ENCODE results near the gene CTBP1. TPM values are rescaled to one million over a fixed set of nuclear protein-coding genes. Genes with fewer than 3 reads are reported as not detected.

Gene CTBP1
- total and polyA plus RNA-seq, 2 of the 8 experiments (the other 6 are each of a cell fraction or from before 2014, with no cell fraction given), result 128 to 185 TPM

DNA sequence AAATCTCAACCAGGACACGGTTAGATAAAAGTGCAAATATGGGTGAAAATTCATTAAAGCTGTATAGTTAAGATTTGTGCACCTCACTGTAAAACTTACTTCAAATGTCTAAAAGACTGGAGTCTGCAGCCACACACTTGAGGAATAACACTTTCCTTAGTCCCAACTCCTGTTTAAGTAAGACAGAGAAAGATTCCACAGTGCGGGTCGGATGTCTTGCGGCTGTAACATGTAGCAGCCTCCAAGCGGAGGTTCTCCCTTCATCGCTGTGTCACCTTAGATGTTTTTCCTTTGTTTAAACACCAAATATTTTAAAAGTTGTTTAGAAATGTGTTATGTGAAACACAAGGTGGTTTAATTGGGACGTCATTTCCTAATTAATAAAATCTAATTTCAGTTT lies 39.9 kb upstream of the CTBP1 start:
- Histone ChIP-seq H3K14ac (ENCODE audit: insufficient read length) (no peak overlapping the region), H4K91ac (replicated peaks; ENCODE audit: insufficient read length, low read length) (no peak overlapping the region), H2BK5ac (ENCODE audit: low read depth, low read length) (no peak overlapping the region; the same call in 1 of the 2 replicates), H3K4me1 (replicated peaks in 1 of 4; ENCODE audit: control insufficient read depth in 3 of 4, insufficient read depth in 4 of 4, low read length in 3 of 4) (peaks cover 0 to 10% (median 5%) of the 10 kb centered on the region in 4 experiments; a peak in 4 of 7 replicates), H3K9ac (replicated peaks in 1 of 4; ENCODE audit: extremely low read depth in 1 of 4, low read depth in 3 of 4, low read length in 3 of 4) (peak overlapping the region in 2 of 4 experiments; percentile 85 to 96; a peak in 5 of 7 replicates), H4K8ac (ENCODE audit: extremely low read depth, insufficient read depth, low read length) (no peak overlapping the region), H2BK12ac (ENCODE audit: low read depth, low read length) (no peak overlapping the region; the same call in 1 of the 2 replicates), H3K4me2 (ENCODE audit: insufficient read depth in 1 of 2, low read depth in 2 of 2, low read length in 2 of 2) (peak overlapping the region; percentile 60 to 87), H3K23me2 (ENCODE audit: low read depth, low read length) (peaks cover 8% of the 10 kb centered on the region; the same call in 1 of the 2 replicates), H3K18ac (ENCODE audit: extremely low read depth, low read length) (0 out of 2 replicates have a peak overlapping the region, but pooled peaks have one; percentile 1), H3K56ac (replicated peaks; ENCODE audit: insufficient read length, low read depth, low read length) (no peak overlapping the region), H2AFZ (ENCODE audit: low read length) (no peak overlapping the region), H3K4me3 (ENCODE audit: extremely low read depth in 1 of 4, insufficient read depth in 2 of 4, low read depth in 3 of 4, low read length in 4 of 4) (peak overlapping the region; percentile 91 to 97 (median 92)), H3K27me3 (replicated peaks in 1 of 4; ENCODE audit: control insufficient read depth in 3 of 4, extremely low read depth in 1 of 4, insufficient read depth in 3 of 4, low read length in 3 of 4) (0 out of 7 replicates have a peak, but pooled peaks cover 0 to 2% (median 0%) of the 10 kb centered on the region in 4 experiments), H2AK5ac (ENCODE audit: low read depth, low read length) (no peak overlapping the region), H3K79me1 (ENCODE audit: low read depth, low read length) (peaks cover 16% of the 10 kb centered on the region), H3K27ac (ENCODE audit: low read depth, low read length) (peak overlapping the region; percentile 59; the same call in 1 of the 2 replicates), H3K23ac (ENCODE audit: insufficient read length) (no peak overlapping the region), H2BK20ac (ENCODE audit: low read length) (no peak overlapping the region), H2BK120ac (replicated peaks; ENCODE audit: low read depth, low read length) (no peak overlapping the region), H4K20me1 (replicated peaks in 1 of 2; ENCODE audit: control insufficient read depth in 1 of 2, insufficient read depth in 2 of 2, low read length in 2 of 2) (peaks cover 12% of the 10 kb centered on the region in 2 experiments), H3K79me2 (ENCODE audit: control insufficient read depth in 1 of 2, insufficient read depth in 2 of 2, low read length in 2 of 2) (peaks cover 32 to 41% of the 10 kb centered on the region in 2 experiments), H3K36me3 (ENCODE audit: control insufficient read depth in 2 of 4, insufficient read depth in 4 of 4, low read length in 3 of 4) (no peaks in the 10 kb centered on the region), H2BK15ac (ENCODE audit: low read length) (no peak overlapping the region), H4K5ac (ENCODE audit: insufficient read length, low read depth, low read length) (no peak overlapping the region), H3K4ac (replicated peaks; ENCODE audit: insufficient read length, low read depth, low read length) (no peak overlapping the region), H3K9me3 (ENCODE audit: insufficient read depth in 2 of 2, low read depth in 1 of 2, low read length in 1 of 2) (no peaks in the 10 kb centered on the region)
- WGBS, 2 experiments (ENCODE audit: extremely low coverage in 1 of 2, insufficient coverage in 1 of 2, insufficient read length in 1 of 2, insufficient replicate concordance in 2 of 2, low coverage in 1 of 2, low lambda C conversion rate in 2 of 2, missing lambda C conversion rate in 1 of 2), result 60% methylated on average over 7 of the region's 7 CpGs; no CpG with 5 or more reads in 1 of the 2 experiments
- CTCF ChIA-PET (ENCODE audit: partially characterized antibody), result interaction anchor here (1.1 to 1.7 kb wide), 2 partner anchors 30 to 67 kb away, joined by 3 to 4 read pairs; no protein-coding TSS in a partner anchor
- POLR2A ChIA-PET (ENCODE audit: partially characterized antibody), result interaction anchor here (0.6 to 3.2 kb wide), 9 partner anchors 10 to 206 kb away, joined by 3 to 13 read pairs (median 3); partner anchors contain the start of genes CTBP1 and UVSSA
- no peak for FAIRE-seq
- DNase-seq (ENCODE audit: low read depth in 1 of 2, low spot score in 2 of 2), result no peak
- TF ChIP-seq EP300 (IDR thresholded peaks at IDR 0.05; ENCODE audit: borderline replicate concordance in 1 of 2, low read depth in 2 of 2, low read length in 2 of 2), result no peak
- TF ChIP-seq NRF1 (IDR thresholded peaks at IDR 0.05; ENCODE audit: low read depth, low read length), result no peak
- no peak for TF ChIP-seq PHF8 (conservative IDR thresholded peaks at IDR 0.05; ENCODE audit: low read depth, low read length)
- no peak for TF ChIP-seq RXRA (IDR thresholded peaks at IDR 0.05; ENCODE audit: insufficient read depth, low read depth, low read length)
- TF ChIP-seq BCL11A (IDR thresholded peaks at IDR 0.05; ENCODE audit: low read depth in 2 of 2, low read length in 2 of 2), result no peak
- TF ChIP-seq, protein P1, sequence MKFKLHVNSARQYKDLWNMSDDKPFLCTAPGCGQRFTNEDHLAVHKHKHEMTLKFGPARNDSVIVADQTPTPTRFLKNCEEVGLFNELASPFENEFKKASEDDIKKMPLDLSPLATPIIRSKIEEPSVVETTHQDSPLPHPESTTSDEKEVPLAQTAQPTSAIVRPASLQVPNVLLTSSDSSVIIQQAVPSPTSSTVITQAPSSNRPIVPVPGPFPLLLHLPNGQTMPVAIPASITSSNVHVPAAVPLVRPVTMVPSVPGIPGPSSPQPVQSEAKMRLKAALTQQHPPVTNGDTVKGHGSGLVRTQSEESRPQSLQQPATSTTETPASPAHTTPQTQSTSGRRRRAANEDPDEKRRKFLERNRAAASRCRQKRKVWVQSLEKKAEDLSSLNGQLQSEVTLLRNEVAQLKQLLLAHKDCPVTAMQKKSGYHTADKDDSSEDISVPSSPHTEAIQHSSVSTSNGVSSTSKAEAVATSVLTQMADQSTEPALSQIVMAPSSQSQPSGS (IDR thresholded peaks at IDR 0.05; ENCODE audit: low read length), result no peak
- TF ChIP-seq, protein P2, sequence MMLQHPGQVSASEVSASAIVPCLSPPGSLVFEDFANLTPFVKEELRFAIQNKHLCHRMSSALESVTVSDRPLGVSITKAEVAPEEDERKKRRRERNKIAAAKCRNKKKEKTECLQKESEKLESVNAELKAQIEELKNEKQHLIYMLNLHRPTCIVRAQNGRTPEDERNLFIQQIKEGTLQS (IDR thresholded peaks at IDR 0.05; ENCODE audit: insufficient read depth, low read depth, low read length), result no peak
- TF ChIP-seq NANOG (IDR thresholded peaks at IDR 0.05; ENCODE audit: insufficient read depth, low read depth, low read length, poor library complexity, severe bottlenecking), result no peak
- no peak for TF ChIP-seq ZNF274 (IDR thresholded peaks at IDR 0.05; ENCODE audit: borderline replicate concordance, extremely low read depth, low read length)
